BE2C (cell line): ENCODE measurements around the gene IL32.

Source experiments
- DNase-seq: peaks from one replicate; pipeline ENCODE4 v3.0.0-alpha.2; 2020
- H3K27me3 ChIP-seq: fragments of 250-450 bp; sonication (Bioruptor Pico); 2 replicates; pipeline ENCODE4 v1.5.1; 2020; ENCODE audit warnings: mild to moderate bottlenecking
- H3K36me3 ChIP-seq: fragments of 250-450 bp; sonication (Bioruptor Pico); 2 replicates; pipeline ENCODE4 v1.5.1; 2020; ENCODE audit warnings: mild to moderate bottlenecking
- H3K4me1 ChIP-seq: fragments of 250-450 bp; sonication (Bioruptor Pico); 2 replicates; pipeline ENCODE4 v1.5.1; 2020
- H3K4me3 ChIP-seq: 2 replicates; pipeline ENCODE4 v1.5.1; 2011; ENCODE audit warnings: low read depth, low read length
- H3K9me3 ChIP-seq: fragments of 250-450 bp; sonication (Bioruptor Pico); 2 replicates; pipeline ENCODE4 v1.5.1; 2020
- TF ChIP-seq, protein P1 (sequence below): IDR thresholded peaks from 2 replicates; pipeline ENCODE4 v1.5.1; 2012; ENCODE audit warnings: mild to moderate bottlenecking, low read depth, low read length

The IL32 gene

DNA sequence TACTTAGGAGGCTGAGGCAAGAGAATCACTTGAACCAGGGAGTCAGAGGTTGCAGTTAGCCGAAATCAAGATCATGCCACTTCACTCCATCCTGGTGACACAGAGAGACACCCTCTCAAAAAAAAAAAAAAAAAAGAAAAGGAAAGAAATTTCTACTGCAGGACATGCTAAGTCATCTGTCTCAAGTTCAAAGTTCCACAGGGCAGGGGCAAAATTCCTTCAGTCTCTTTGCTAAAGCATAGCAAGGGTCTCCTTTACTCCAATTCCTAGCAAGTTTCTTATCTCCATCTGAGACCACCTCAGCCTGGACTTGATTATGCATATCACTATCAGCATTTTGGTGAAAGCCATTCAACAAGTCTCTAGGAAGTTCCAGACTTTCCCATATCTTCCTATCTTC, 19.1 kb downstream of the IL32 start:
- H3K4me3 ChIP-seq: no peak overlapping the region
- no peaks in the 10 kb centered on the region for H3K36me3 ChIP-seq
- TF ChIP-seq, protein P1, sequence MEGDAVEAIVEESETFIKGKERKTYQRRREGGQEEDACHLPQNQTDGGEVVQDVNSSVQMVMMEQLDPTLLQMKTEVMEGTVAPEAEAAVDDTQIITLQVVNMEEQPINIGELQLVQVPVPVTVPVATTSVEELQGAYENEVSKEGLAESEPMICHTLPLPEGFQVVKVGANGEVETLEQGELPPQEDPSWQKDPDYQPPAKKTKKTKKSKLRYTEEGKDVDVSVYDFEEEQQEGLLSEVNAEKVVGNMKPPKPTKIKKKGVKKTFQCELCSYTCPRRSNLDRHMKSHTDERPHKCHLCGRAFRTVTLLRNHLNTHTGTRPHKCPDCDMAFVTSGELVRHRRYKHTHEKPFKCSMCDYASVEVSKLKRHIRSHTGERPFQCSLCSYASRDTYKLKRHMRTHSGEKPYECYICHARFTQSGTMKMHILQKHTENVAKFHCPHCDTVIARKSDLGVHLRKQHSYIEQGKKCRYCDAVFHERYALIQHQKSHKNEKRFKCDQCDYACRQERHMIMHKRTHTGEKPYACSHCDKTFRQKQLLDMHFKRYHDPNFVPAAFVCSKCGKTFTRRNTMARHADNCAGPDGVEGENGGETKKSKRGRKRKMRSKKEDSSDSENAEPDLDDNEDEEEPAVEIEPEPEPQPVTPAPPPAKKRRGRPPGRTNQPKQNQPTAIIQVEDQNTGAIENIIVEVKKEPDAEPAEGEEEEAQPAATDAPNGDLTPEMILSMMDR: no peak
- no peak for DNase-seq
- H3K27me3 ChIP-seq: peaks cover 29% of the 10 kb centered on the region
- no peaks in the 10 kb centered on the region for H3K9me3 ChIP-seq
- H3K4me1 ChIP-seq: no peaks in the 10 kb centered on the region

DNA sequence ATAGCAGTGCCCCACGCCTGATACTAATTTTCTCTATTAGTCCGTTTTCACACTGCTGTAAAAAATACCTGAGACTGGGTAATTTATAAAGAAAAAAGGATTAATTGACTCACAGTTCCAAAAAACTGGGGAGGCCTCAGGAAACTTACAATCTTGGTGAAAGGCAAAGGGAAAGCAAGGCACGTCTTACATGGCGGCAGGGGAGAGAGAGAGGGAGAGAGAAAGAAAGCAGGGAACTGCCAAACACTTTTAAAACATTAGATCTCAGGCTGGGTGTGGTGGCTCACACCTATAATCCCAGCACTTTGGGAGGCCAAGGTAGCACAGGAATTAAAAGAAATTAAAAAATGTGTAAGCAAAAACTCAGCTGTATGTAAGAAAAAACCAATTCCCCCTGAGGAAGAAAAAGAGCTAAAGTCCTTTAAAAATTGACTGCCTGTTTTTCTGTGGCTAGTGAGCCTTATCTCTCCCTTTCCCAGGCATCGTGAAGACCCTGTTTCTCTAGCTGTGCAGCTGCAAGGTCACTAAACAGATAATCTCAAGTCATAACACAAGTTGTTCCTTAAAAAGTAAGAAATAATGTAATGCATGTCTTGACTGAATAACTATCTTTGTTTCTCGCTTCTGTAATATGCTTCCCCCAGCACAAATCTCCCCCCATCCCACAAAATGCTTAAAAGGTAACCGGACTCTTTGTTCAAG, 19.7 kb downstream of the IL32 start:
- Histone ChIP-seq H3K4me1 (no peaks in the 10 kb centered on the region), H3K36me3 (no peaks in the 10 kb centered on the region), H3K4me3 (no peak overlapping the region), H3K9me3 (no peaks in the 10 kb centered on the region), H3K27me3 (peaks cover 29% of the 10 kb centered on the region)
- TF ChIP-seq, protein P1: no peak
- no peak for DNase-seq

DNA sequence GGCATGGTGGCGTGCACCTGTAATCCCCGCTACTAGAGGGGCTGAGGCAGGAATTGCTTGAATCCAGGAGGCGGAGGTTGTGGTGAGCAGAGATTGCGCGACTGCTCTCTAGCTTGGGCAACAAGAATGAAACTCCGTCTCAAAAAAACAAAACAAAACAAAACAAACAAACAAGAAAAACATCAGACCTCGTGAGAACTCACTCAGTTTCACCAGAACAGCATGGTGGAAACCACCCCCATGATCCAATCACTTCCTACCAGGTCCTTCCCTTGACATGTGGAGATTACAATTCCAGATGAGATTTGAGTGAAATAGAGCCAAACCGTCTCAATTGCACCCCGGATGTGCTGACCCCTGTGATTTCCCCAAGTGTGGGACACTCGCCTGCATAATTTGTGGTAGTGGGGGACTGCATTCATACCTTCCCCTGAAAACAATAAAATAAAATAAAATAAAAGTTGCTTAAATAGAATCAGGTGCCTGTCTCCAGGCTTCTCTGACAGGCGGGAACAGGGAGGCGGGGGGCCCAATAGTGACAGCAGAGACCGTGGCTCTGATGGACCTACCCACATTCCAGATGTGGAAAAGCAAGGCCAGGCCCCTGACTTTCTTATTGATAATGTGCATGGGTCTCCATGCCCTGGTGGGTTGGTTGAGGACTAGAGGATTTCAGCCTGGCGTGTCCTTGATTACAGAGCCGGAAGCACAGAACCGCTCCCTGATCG, 20.6 kb downstream of the IL32 start:
- Histone ChIP-seq H3K4me1 (no peaks in the 10 kb centered on the region), H3K36me3 (no peaks in the 10 kb centered on the region), H3K27me3 (peaks cover 28% of the 10 kb centered on the region), H3K9me3 (no peaks in the 10 kb centered on the region), H3K4me3 (no peak overlapping the region)
- TF ChIP-seq, protein P1: no peak
- no peak for DNase-seq

DNA sequence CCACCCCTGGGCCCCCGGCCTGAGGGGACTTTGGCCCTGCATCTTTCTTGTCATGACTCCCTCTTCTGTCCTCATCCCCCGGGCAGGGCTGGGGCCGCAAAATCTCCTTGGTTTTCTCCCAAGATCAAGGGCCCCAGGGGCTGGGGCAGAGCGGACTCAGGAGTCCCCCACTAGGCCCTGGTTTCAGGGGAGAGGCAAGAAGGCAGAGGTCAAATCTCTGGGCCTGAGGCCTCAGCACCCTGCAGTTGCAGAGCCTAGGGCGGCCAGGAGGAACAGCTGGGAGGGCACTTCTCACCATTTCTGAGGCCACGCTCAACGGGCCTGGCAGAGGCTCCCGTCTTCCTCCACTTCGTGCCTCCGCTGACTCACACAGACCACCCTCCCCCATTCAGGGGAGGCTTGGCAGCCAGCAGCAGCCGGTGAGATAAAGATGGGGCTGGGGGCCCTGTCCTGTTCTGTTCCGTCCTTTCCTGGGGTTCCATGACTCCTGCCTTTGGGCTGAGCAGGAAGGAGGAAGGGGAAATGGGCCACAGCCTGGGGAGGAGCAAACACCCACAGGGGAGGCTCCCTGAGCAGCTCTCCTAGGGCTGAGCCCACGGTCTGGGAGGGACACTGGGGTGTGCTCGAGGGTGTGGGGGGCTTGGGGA, 21.3 kb downstream of the IL32 start:
- TF ChIP-seq, protein P1: no peak
- no peaks in the 10 kb centered on the region for H3K36me3 ChIP-seq
- no peak for DNase-seq

DNA sequence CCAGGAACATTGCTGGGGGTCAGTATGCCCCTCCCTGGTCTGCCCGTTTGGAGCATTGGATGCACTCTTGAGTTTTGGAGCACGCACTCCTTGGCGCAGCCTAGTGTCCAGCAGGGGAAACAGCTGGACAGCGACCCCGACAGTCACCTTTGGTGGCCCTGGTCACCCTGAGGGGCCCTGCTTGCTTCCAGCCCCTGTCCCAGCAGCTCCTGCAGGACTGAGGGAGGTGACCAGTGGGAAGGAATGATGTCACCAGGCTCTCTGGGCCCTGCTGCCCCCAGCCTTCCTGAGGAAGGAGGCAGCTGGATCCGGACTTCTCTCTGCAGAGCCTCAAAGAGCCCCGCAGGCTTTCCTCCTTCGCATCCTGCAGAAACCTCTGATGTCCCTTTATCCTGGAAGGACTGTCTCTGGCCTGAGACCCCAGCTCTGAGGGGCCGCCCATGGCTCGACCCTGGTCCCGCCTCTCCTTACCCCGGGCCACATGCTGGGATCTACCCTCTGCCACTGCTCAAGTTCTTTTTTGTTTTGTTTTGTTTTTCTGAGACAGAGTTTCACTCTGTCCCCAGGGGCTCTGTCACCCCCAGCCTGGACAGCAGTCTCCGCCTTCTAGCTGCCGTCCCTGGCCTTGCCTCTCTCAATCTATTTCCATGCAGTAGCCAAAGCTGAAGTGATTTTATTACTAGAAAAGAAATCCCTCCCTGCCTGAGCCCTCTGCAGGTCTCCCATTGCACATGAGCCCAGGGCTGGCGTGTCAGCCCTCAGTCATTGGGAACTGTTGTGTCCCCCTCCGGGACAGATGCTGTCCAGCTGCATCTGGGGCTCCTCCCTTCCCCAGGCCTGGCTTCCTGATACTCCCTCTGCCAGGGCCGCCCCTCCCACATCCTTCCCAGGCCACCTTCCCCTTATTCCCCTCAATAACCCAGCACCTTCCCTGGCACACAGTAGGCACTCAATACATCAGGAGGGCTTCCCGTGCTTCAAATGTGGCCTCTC, 22.1 kb downstream of the IL32 start:
- Histone ChIP-seq H3K36me3 (no peaks in the 10 kb centered on the region), H3K9me3 (no peaks in the 10 kb centered on the region), H3K27me3 (peaks cover 36% of the 10 kb centered on the region), H3K4me3 (no peak overlapping the region), H3K4me1 (no peaks in the 10 kb centered on the region)
- no peak for DNase-seq
- TF ChIP-seq, protein P1: peak; percentile 25; the same call in 1 of the 2 replicates

More for the DNA sequence above, 21.3 kb downstream of the IL32 start:
- H3K9me3 ChIP-seq: no peaks in the 10 kb centered on the region
- H3K4me3 ChIP-seq: no peak overlapping the region
- H3K27me3 ChIP-seq: peaks cover 31% of the 10 kb centered on the region
- H3K4me1 ChIP-seq: no peaks in the 10 kb centered on the region
